PC-9 (cell line): Measurements from ENCODE around the gene MTG2.

Experiments used
- EZH2 ChIP-seq: fragments of 200-600 bp; sonication (generic); IDR thresholded peaks from 2 replicates; pipeline ENCODE4 v1.8.0; 2017; ENCODE audit warnings: antibody characterized with exemption, low read depth
- TF ChIP-seq, protein P1 (sequence below): fragments of 200-600 bp; sonication (generic); conservative IDR thresholded peaks from 2 replicates; pipeline ENCODE4 v1.6.1; 2017; ENCODE audit warnings: mixed run types, antibody characterized with exemption, mild to moderate bottlenecking, moderate library complexity

DNA sequence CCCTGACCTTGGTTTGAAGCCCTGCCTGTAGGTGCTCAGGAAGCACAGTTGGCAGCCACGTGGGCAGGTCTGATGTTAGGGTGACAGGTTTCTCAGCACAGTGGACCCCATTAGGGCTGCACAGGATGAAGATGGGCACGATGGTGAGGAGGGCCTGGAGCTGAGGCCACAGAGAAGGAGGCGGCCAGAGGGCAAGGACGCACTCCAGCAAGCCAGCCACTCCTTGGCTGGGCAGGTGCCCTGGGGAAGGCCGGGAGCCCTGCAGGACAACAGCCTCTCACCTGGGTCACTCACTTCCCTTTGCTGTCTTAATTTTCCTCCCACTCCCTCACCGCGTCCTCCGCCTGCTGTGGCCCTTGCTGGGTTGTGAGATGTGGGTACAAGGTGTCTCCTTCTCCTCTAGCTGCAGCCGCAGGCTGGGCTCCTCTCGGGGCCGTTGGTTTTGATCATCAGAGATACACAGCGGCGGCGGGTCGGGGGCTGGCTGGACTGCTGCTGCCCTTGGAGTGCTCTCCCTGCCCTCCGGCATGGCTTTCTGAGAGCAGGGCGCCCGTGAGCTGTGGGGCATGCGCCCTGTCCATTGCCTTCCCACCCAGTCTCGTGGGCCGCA, 61.2 kb downstream of the MTG2 start:
- TF ChIP-seq, protein P1, sequence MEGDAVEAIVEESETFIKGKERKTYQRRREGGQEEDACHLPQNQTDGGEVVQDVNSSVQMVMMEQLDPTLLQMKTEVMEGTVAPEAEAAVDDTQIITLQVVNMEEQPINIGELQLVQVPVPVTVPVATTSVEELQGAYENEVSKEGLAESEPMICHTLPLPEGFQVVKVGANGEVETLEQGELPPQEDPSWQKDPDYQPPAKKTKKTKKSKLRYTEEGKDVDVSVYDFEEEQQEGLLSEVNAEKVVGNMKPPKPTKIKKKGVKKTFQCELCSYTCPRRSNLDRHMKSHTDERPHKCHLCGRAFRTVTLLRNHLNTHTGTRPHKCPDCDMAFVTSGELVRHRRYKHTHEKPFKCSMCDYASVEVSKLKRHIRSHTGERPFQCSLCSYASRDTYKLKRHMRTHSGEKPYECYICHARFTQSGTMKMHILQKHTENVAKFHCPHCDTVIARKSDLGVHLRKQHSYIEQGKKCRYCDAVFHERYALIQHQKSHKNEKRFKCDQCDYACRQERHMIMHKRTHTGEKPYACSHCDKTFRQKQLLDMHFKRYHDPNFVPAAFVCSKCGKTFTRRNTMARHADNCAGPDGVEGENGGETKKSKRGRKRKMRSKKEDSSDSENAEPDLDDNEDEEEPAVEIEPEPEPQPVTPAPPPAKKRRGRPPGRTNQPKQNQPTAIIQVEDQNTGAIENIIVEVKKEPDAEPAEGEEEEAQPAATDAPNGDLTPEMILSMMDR, result no peak
- no peak for TF ChIP-seq EZH2
